ENCODE data around the gene C14orf132. TPM values are rescaled to one million over a fixed set of nuclear protein-coding genes. Genes with fewer than 3 reads are reported as not detected.

C14orf132 gene
- total and polyA plus RNA-seq, 4 experiments from 2014 or later: 1.2 to 20.6 (median 9.7) TPM

GRCh38 chr14:96055065-96055752, 16.0 kb downstream of the C14orf132 start:
- intact Hi-C loops (cut with micrococcal nuclease): no loop called here
- no peak for DNase-seq
- no peaks in the 10 kb centered on the region for H3K9me3 ChIP-seq (ENCODE audit: control insufficient read depth in 1 of 2, low read length in 2 of 2)
- Mint-ChIP-seq H3K9me3 (no peaks in the 10 kb centered on the region), H3K36me3 (peaks cover 2% of the 10 kb centered on the region in 2 donors), H3K4me1 (no peaks in the 10 kb centered on the region), H3K27ac (no peak overlapping the region), H3K4me3 (no peak overlapping the region), H3K27me3 (peaks cover 5 to 11% of the 10 kb centered on the region in 2 donors)
- no peak overlapping the region for H3K27ac ChIP-seq (ENCODE audit: low read depth, low read length)
- ChIA-PET POLR2A (ENCODE audit: partially characterized antibody) (no interaction called here), CTCF (ENCODE audit: partially characterized antibody) (no interaction called here)
- H3K4me3 ChIP-seq (ENCODE audit: low read length in 2 of 2): no peak overlapping the region
- no peaks in the 10 kb centered on the region for H3K27me3 ChIP-seq (ENCODE audit: insufficient read depth, low read length)
- H3K4me1 ChIP-seq (ENCODE audit: insufficient read depth, low read length): no peaks in the 10 kb centered on the region
- H3K36me3 ChIP-seq (ENCODE audit: insufficient read depth, low read length): no peaks in the 10 kb centered on the region

- POLR2A ChIA-PET (ENCODE audit: partially characterized antibody): no interaction called here
- Mint-ChIP-seq H3K9me3 (no peaks in the 10 kb centered on the region), H3K4me1 (peaks cover 0 to 4% (median 0%) of the 10 kb centered on the region in 4 donors), H3K36me3 (peaks cover 2% of the 10 kb centered on the region in 2 donors), H3K27me3 (peaks cover 7 to 11% of the 10 kb centered on the region in 2 donors), H3K4me3 (no peak overlapping the region), H3K27ac (no peak overlapping the region)
- H3K4me3 ChIP-seq (ENCODE audit: low read length in 2 of 2): no peak overlapping the region
- no peaks in the 10 kb centered on the region for H3K4me1 ChIP-seq (ENCODE audit: insufficient read depth, low read length)
- H3K9me3 ChIP-seq (ENCODE audit: control insufficient read depth in 1 of 2, low read length in 2 of 2): no peaks in the 10 kb centered on the region
- CTCF ChIA-PET (ENCODE audit: partially characterized antibody): interaction anchor here (1.2 kb wide), 1 partner anchor 15 kb away, joined by 3 read pairs; no protein-coding TSS in a partner anchor
- intact Hi-C loops (cut with micrococcal nuclease): no loop called here
- no peak for DNase-seq
- no peak overlapping the region for H3K27ac ChIP-seq (ENCODE audit: low read depth, low read length)
- H3K36me3 ChIP-seq (ENCODE audit: insufficient read depth, low read length): no peaks in the 10 kb centered on the region
- H3K27me3 ChIP-seq (ENCODE audit: insufficient read depth, low read length): no peaks in the 10 kb centered on the region
These were observed 16.8 kb downstream of the C14orf132 start for GRCh38 chr14:96055753-96056508.

- peaks cover 2% of the 10 kb centered on the region in 2 donors for H3K36me3 Mint-ChIP-seq
- Histone ChIP-seq H3K9me3 (ENCODE audit: control insufficient read depth in 1 of 2, low read length in 2 of 2) (no peaks in the 10 kb centered on the region), H3K27ac (ENCODE audit: low read depth, low read length) (no peak overlapping the region), H3K4me1 (ENCODE audit: insufficient read depth, low read length) (no peaks in the 10 kb centered on the region), H3K27me3 (ENCODE audit: insufficient read depth, low read length) (no peaks in the 10 kb centered on the region), H3K4me3 (ENCODE audit: low read length in 2 of 2) (no peak overlapping the region), H3K36me3 (ENCODE audit: insufficient read depth, low read length) (no peaks in the 10 kb centered on the region)
- H3K9me3 Mint-ChIP-seq: no peaks in the 10 kb centered on the region
- H3K4me3 Mint-ChIP-seq: no peak overlapping the region
- DNase-seq: no peak
- H3K4me1 Mint-ChIP-seq: peaks cover 0 to 4% (median 0%) of the 10 kb centered on the region in 4 donors
- intact Hi-C loops (cut with micrococcal nuclease): no loop called here
- no peak overlapping the region for H3K27ac Mint-ChIP-seq
- H3K27me3 Mint-ChIP-seq: peaks cover 7 to 11% of the 10 kb centered on the region in 2 donors
- ChIA-PET CTCF (ENCODE audit: partially characterized antibody) (interaction anchor here (1.2 kb wide), 1 partner anchor 16 kb away, joined by 3 read pairs; no protein-coding TSS in a partner anchor), POLR2A (ENCODE audit: partially characterized antibody) (no interaction called here)
These were observed 17.6 kb downstream of the C14orf132 start for GRCh38 chr14:96056509-96057422.

DNA sequence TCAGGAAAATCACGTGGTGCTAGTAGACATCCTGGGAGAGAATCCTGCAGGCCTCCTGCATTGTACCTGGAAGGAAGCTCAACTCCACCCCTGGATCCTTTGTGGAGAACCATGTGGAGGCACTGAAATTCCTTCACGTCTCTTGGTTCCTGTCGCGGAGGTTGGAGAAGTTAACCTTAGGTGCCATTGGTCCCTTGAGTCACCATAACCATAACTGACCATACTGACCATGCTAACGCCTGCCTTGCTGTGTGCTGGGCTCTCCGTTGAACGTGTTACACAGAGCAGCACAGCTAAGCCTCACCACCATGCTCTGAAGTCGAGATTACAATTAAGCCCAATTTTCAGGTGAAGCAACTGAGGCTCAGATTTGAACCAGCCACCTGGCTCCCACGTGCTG, 18.6 kb downstream of the C14orf132 start:
- Histone ChIP-seq H3K4me3 (ENCODE audit: low read length in 2 of 2) (no peak overlapping the region), H3K27me3 (ENCODE audit: insufficient read depth, low read length) (no peaks in the 10 kb centered on the region), H3K9me3 (ENCODE audit: control insufficient read depth in 1 of 2, low read length in 2 of 2) (no peaks in the 10 kb centered on the region), H3K4me1 (ENCODE audit: insufficient read depth, low read length) (no peaks in the 10 kb centered on the region), H3K27ac (ENCODE audit: low read depth, low read length) (no peak overlapping the region), H3K36me3 (ENCODE audit: insufficient read depth, low read length) (no peaks in the 10 kb centered on the region)
- H3K27ac Mint-ChIP-seq: no peak overlapping the region
- no peaks in the 10 kb centered on the region for H3K9me3 Mint-ChIP-seq
- peaks cover 0 to 4% (median 0%) of the 10 kb centered on the region in 4 donors for H3K4me1 Mint-ChIP-seq
- no peak for DNase-seq
- POLR2A ChIA-PET (ENCODE audit: partially characterized antibody): no interaction called here
- H3K4me3 Mint-ChIP-seq: no peak overlapping the region
- no peaks in the 10 kb centered on the region for H3K36me3 Mint-ChIP-seq
- CTCF ChIA-PET (ENCODE audit: partially characterized antibody): no interaction called here
- H3K27me3 Mint-ChIP-seq: peaks cover 7 to 9% of the 10 kb centered on the region in 2 donors
- intact Hi-C loops (cut with micrococcal nuclease): no loop called here

GRCh38 chr14:96058576-96059200, 19.5 kb downstream of the C14orf132 start:
- no peaks in the 10 kb centered on the region for H3K27me3 ChIP-seq (ENCODE audit: insufficient read depth, low read length)
- Mint-ChIP-seq H3K36me3 (no peaks in the 10 kb centered on the region), H3K4me1 (peaks cover 0 to 4% (median 0%) of the 10 kb centered on the region in 4 donors), H3K9me3 (no peaks in the 10 kb centered on the region), H3K27me3 (peaks cover 8 to 11% of the 10 kb centered on the region in 2 donors), H3K4me3 (no peak overlapping the region), H3K27ac (no peak overlapping the region)
- H3K9me3 ChIP-seq (ENCODE audit: control insufficient read depth in 1 of 2, low read length in 2 of 2): no peaks in the 10 kb centered on the region
- ChIA-PET CTCF (ENCODE audit: partially characterized antibody) (no interaction called here), POLR2A (ENCODE audit: partially characterized antibody) (no interaction called here)
- intact Hi-C loops (cut with micrococcal nuclease): no loop called here
- H3K36me3 ChIP-seq (ENCODE audit: insufficient read depth, low read length): no peaks in the 10 kb centered on the region
- H3K4me1 ChIP-seq (ENCODE audit: insufficient read depth, low read length): no peaks in the 10 kb centered on the region
- no peak overlapping the region for H3K4me3 ChIP-seq (ENCODE audit: low read length in 2 of 2)
- H3K27ac ChIP-seq (ENCODE audit: low read depth, low read length): no peak overlapping the region
- no peak for DNase-seq

DNA sequence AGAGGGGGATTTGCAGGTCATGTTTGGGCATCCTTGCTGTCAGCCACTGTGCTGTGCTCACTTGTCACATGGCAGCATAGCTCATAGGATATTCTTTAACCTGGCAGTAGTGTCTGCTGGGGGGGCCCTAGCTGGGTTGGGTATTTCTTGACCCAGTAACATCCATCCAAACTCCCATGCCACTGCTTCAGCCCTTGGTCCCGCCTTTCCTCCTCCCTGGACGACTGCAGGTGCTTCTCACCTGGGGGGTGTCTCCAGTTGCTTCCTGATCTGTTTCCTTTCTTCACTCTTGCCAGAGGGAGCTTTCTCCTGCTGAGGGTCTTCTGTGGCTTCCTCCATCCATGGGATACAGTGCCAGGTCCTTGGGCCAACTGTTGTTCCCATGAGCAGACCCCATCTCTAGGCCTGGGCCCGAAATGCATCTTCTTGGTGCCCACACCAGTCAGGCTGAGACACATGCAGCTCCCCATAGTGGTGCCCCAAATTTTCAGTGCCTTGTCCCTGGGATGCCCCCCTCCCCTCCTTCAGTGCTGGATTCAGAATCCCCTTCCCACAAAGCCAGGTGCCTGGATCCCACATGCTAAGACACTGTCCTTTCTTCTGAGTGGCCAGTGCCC, 20.5 kb downstream of the C14orf132 start:
- Mint-ChIP-seq H3K27me3 (peaks cover 5 to 15% of the 10 kb centered on the region in 2 donors), H3K4me1 (peaks cover 0 to 4% (median 2%) of the 10 kb centered on the region in 4 donors), H3K9me3 (no peaks in the 10 kb centered on the region), H3K36me3 (no peaks in the 10 kb centered on the region), H3K4me3 (no peak overlapping the region), H3K27ac (no peak overlapping the region)
- Histone ChIP-seq H3K4me1 (ENCODE audit: insufficient read depth, low read length) (no peaks in the 10 kb centered on the region), H3K4me3 (ENCODE audit: low read length in 2 of 2) (no peak overlapping the region), H3K36me3 (ENCODE audit: insufficient read depth, low read length) (no peaks in the 10 kb centered on the region), H3K9me3 (ENCODE audit: control insufficient read depth in 1 of 2, low read length in 2 of 2) (no peaks in the 10 kb centered on the region), H3K27me3 (ENCODE audit: insufficient read depth, low read length) (no peaks in the 10 kb centered on the region), H3K27ac (ENCODE audit: low read depth, low read length) (no peak overlapping the region)
- no peak for DNase-seq
- CTCF ChIA-PET (ENCODE audit: partially characterized antibody): no interaction called here
- intact Hi-C loops (cut with micrococcal nuclease): no loop called here
- POLR2A ChIA-PET (ENCODE audit: partially characterized antibody): no interaction called here

Measured in CD4-positive, alpha-beta memory T cell (primary cell).